HepG2 (cell line): Measurements from ENCODE around the gene PARP8. TPM values are rescaled to one million over a fixed set of nuclear protein-coding genes. Genes with fewer than 3 reads are reported as not detected.

Experiments used
- ATAC-seq: fragments of 200-7000 bp; cut with Tn5 transposase; 3 replicates; pipeline ENCODE4 v1.9.1; 2020; ENCODE audit warnings: mild to moderate bottlenecking, moderate library complexity
- BruUV-seq: library from RNA; stranded (reverse); fragments of 400-500 nt; replicated peaks from 2 replicates; lab custom pipeline; 2021; lab: Mats Ljungman, UMichigan
- CTCF ChIA-PET: fragments of 300-600 bp; formaldehyde crosslinking; extraction: SDS; loops from one replicate; lab custom pipeline; 2021; ENCODE audit warnings: low total read pairs, inconsistent platforms, low intra/inter-chr PET ratio; lab: Yijun Ruan, JAX
- POLR2A ChIA-PET: fragments of 350-600 bp; sonication (Branson Sonifier 250); formaldehyde crosslinking; loops from one replicate; lab custom pipeline; 2020; ENCODE audit warnings: antibody characterized with exemption, inconsistent platforms; lab: Yijun Ruan, JAX
- DNase-seq: peaks from one replicate; pipeline ENCODE4 v3.0.0-alpha.2; 2015; ENCODE audit warnings: low spot score
- FAIRE-seq: peaks from 3 replicates; lab custom pipeline; 2011; peaks lifted over from hg19 to GRCh38; lab: Jason Lieb, UNC
- H2AFZ ChIP-seq: one replicate; pipeline ENCODE4 v1.6.1; 2011; ENCODE audit warnings: low read length, inconsistent platforms
- H3K27ac ChIP-seq: fragments of 300-600 bp; 3 replicates; pipeline ENCODE4 v1.8.0; 2011; ENCODE audit warnings: mixed run types, mild to moderate bottlenecking, mixed read lengths, low read length, inconsistent platforms; ENCODE audit not compliant: insufficient read depth; ENCODE audit errors: extremely low read length
- H3K27me3 ChIP-seq, 2 experiments: fragments of 200-600 bp in 1 of 2; 2 replicates in 1 of 2; 3 replicates in 1 of 2; pipeline versions ENCODE4 v1.6.0 to v1.8.0; 2011; ENCODE audit warnings: low read length in 2 of 2, mild to moderate bottlenecking in 2 of 2, moderate library complexity in 2 of 2, inconsistent platforms in 1 of 2; ENCODE audit not compliant: insufficient read depth in 2 of 2, control insufficient read depth in 1 of 2
- H3K36me3 ChIP-seq, 2 experiments: fragments of 200-600 bp in 1 of 2; replicated peaks in 1 of 2; 2 replicates in 1 of 2; 3 replicates in 1 of 2; pipeline versions ENCODE4 v1.5.1 to v1.8.0; 2011; ENCODE audit warnings: low read length in 2 of 2, inconsistent platforms in 1 of 2; ENCODE audit not compliant: insufficient read depth in 2 of 2, control insufficient read depth in 1 of 2
- H3K4me1 ChIP-seq: 2 replicates; pipeline ENCODE4 v1.5.1; 2012; ENCODE audit warnings: low read length, inconsistent platforms; ENCODE audit not compliant: insufficient read depth
- H3K4me2 ChIP-seq: 2 replicates; pipeline ENCODE4 v1.6.0; 2011; ENCODE audit warnings: low read depth, low read length, inconsistent platforms
- H3K4me3 ChIP-seq, 3 experiments: fragments of 200-600 bp in 1 of 3; sonication (generic), shearing (Covaris generic) in 1 of 3; replicated peaks in 1 of 3; 2 replicates each; pipeline ENCODE4 v1.5.1; 2011 to 2016; ENCODE audit warnings: low read length in 3 of 3, inconsistent platforms in 2 of 3, low read depth in 2 of 3, mild to moderate bottlenecking in 2 of 3, control low read depth in 1 of 3, mixed read lengths in 1 of 3; ENCODE audit not compliant: insufficient read depth in 1 of 3
- H3K79me2 ChIP-seq: one replicate; pipeline ENCODE4 v1.6.1; 2011; ENCODE audit warnings: low read length, inconsistent platforms; ENCODE audit not compliant: insufficient read depth
- H3K9ac ChIP-seq: 2 replicates; pipeline ENCODE4 v1.6.0; 2011; ENCODE audit warnings: mild to moderate bottlenecking, low read depth, low read length, inconsistent platforms; ENCODE audit not compliant: insufficient read depth
- H3K9me3 ChIP-seq: 2 replicates; pipeline ENCODE4 v1.5.1; 2012; ENCODE audit warnings: mild to moderate bottlenecking, low read length
- H4K20me1 ChIP-seq: 2 replicates; pipeline ENCODE4 v1.6.0; 2011; ENCODE audit warnings: inconsistent platforms, mild to moderate bottlenecking, low read length, moderate library complexity; ENCODE audit not compliant: insufficient read depth
- MAZ ChIP-seq, 2 experiments: sonication (generic) in 1 of 2; formaldehyde crosslinking in 1 of 2; IDR thresholded peaks; 2 replicates each; pipeline versions ENCODE4 v1.5.0 to v1.6.1; 2012 to 2020; ENCODE audit warnings: low read depth in 2 of 2, mild to moderate bottlenecking in 2 of 2, borderline replicate concordance in 1 of 2, improper control_type of control experiment in 1 of 2, low read length in 1 of 2, missing genetic modification reagents in 1 of 2, moderate library complexity in 1 of 2
- ZNF335 ChIP-seq: sonication (generic); formaldehyde crosslinking; IDR thresholded peaks from 2 replicates; pipeline ENCODE4 v1.4.0; 2020; ENCODE audit warnings: missing genetic modification reagents
- ZNF761 ChIP-seq: sonication (generic); formaldehyde crosslinking; conservative IDR thresholded peaks from 2 replicates; pipeline ENCODE4 v1.4.0; 2020; ENCODE audit warnings: mild to moderate bottlenecking, missing genetic modification reagents
- WGBS: methylation state at CpG from one replicate; pipeline ENCODE4 v1.1.6; 2017; ENCODE audit warnings: low lambda C conversion rate; 5-methylcytosine and 5-hydroxymethylcytosine counted together
- in situ Hi-C: cut with HindIII; loops from 2 replicates; pipeline ENCODE4 v1.10.0; 2017; ENCODE audit warnings: low pct_unique_long_range_greater_than_20kb; ENCODE audit not compliant: extremely low pct_ligation_motif_present
- intact Hi-C: fragments of 100-400 bp; cut with micrococcal nuclease; formaldehyde crosslinking; loops from one replicate; pipeline ENCODE4 v1.10.0; 2022; ENCODE audit not compliant: unreplicated experiment
- polyA plus RNA-seq, 8 experiments: library from polyadenylated mRNA; depleted of rRNA in 3 of 8; stranded (reverse) in 7 of 8; unstranded in 1 of 8; fragments of >200 nt; fragmentation: Illumina TruSeq in 4 of 8; extraction: Trizol in 4 of 8; gene quantifications; 2 replicates each; pipeline versions ENCODE4 v1.2.1 to v1.2.3, GENCODE V29; 2011 to 2016; ENCODE audit warnings: low read depth in 4 of 8, missing spikeins in 1 of 8, mixed read lengths in 1 of 8; ENCODE audit not compliant: insufficient read depth in 1 of 8
- total RNA-seq, 5 experiments: library from RNA; depleted of rRNA; stranded (reverse); fragments of >200 nt; fragmentation: Illumina TruSeq; extraction: Trizol; gene quantifications; 2 replicates each; pipeline ENCODE4 v1.2.3, GENCODE V29; 2016; ENCODE audit warnings: low read depth in 1 of 5
- TF ChIP-seq, protein P1 (sequence below): sonication (generic); formaldehyde crosslinking; IDR thresholded peaks from 2 replicates; pipeline ENCODE4 v1.4.0; 2020; ENCODE audit warnings: missing genetic modification reagents
- TF ChIP-seq, protein P2 (sequence below): sonication (generic); formaldehyde crosslinking; IDR thresholded peaks from 2 replicates; pipeline ENCODE4 v1.8.0; 2022; ENCODE audit warnings: mild to moderate bottlenecking, missing genetic modification reagents, moderate library complexity
- TF ChIP-seq, protein P3 (sequence below): sonication (generic); formaldehyde crosslinking; IDR thresholded peaks from 2 replicates; pipeline ENCODE4 v1.8.0; 2022; ENCODE audit warnings: low read depth, missing genetic modification reagents

PARP8 gene
- total and polyA plus RNA-seq, 2 of the 13 experiments (the other 11 are each of a cell fraction or from before 2014, with no cell fraction given), result 0.11 to 0.29 TPM

DNA sequence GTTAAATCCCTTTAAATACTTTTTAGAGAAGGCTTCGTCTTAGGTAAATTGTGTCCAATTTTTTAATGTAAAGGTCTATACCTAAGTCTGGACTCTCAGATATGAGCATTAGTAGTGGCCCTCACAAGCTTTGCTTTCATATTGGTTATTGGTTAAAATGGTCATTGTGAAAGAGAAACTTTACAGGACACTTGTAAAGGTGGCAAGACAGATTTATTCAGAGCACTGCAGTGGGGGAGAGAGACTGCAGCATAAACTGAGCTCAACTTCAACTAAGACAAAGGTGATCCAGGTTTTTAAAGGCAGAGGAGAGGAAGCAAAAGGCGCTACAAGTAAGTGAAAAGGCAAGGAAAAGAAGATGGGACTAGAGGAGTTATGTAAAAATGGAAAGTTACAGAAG is 157.7 kb downstream of the PARP8 start:
- ChIA-PET CTCF (no interaction called here), POLR2A (no interaction called here)

More for the DNA sequence above, 157.7 kb downstream of the PARP8 start:
- no TSS peak for BruUV-seq
- no peak overlapping the region for H3K4me2 ChIP-seq
- DNase-seq (no peak), ATAC-seq (no peak)
- no peaks in the 10 kb centered on the region for H3K79me2 ChIP-seq
- no peak overlapping the region for H2AFZ ChIP-seq
- no peaks in the 10 kb centered on the region for H3K36me3 ChIP-seq
- whole genome bisulfite sequencing, result 0% methylated on average over 2 of the region's 2 CpGs
- H3K4me1 ChIP-seq, result no peaks in the 10 kb centered on the region
- TF ChIP-seq ZNF761 (CRISPR knock-in tag) (no peak), ZNF335 (CRISPR knock-in tag) (no peak), MAZ (IDR thresholded peaks at IDR 0.05; ENCODE audit: borderline replicate concordance, low read depth, low read length) (no peak), MAZ (CRISPR knock-in tag; IDR thresholded peaks at IDR 0.05; ENCODE audit: low read depth) (no peak)
- TF ChIP-seq, protein P1, sequence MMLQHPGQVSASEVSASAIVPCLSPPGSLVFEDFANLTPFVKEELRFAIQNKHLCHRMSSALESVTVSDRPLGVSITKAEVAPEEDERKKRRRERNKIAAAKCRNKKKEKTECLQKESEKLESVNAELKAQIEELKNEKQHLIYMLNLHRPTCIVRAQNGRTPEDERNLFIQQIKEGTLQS, result no peak
- TF ChIP-seq, protein P2, sequence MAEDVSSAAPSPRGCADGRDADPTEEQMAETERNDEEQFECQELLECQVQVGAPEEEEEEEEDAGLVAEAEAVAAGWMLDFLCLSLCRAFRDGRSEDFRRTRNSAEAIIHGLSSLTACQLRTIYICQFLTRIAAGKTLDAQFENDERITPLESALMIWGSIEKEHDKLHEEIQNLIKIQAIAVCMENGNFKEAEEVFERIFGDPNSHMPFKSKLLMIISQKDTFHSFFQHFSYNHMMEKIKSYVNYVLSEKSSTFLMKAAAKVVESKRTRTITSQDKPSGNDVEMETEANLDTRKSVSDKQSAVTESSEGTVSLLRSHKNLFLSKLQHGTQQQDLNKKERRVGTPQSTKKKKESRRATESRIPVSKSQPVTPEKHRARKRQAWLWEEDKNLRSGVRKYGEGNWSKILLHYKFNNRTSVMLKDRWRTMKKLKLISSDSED (CRISPR knock-in tag), result no peak
- TF ChIP-seq, protein P3, sequence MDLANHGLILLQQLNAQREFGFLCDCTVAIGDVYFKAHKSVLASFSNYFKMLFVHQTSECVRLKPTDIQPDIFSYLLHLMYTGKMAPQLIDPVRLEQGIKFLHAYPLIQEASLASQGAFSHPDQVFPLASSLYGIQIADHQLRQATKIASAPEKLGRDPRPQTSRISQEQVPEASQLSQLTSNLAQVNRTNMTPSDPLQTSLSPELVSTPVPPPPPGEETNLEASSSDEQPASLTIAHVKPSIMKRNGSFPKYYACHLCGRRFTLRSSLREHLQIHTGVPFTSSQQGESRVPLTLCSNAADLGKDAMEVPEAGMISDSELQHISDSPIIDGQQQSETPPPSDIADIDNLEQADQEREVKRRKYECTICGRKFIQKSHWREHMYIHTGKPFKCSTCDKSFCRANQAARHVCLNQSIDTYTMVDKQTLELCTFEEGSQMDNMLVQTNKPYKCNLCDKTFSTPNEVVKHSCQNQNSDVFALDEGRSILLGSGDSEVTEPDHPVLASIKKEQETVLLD (CRISPR knock-in tag), result no peak
- TF ChIP-seq, all 625 proteins: peak for 0
- no peak overlapping the region for H3K27ac ChIP-seq
- no peak for FAIRE-seq
- H3K4me3 ChIP-seq, result no peak overlapping the region
- no peak overlapping the region for H3K9ac ChIP-seq
- no peaks in the 10 kb centered on the region for H3K27me3 ChIP-seq
- H4K20me1 ChIP-seq, result no peaks in the 10 kb centered on the region
- in situ Hi-C loops, result no loop called here
- intact Hi-C loops, result no loop called here
- no peaks in the 10 kb centered on the region for H3K9me3 ChIP-seq
